ENCODE data around the gene SIX5. TPM values are rescaled to one million over a fixed set of nuclear protein-coding genes. Genes with fewer than 3 reads are reported as not detected.

The SIX5 gene
- total RNA-seq (2014; rRNA removed; shearing (Covaris generic)) (9.4 and 10.2 TPM in 2 replicates), total RNA-seq (2022) (15.2 and 18.6 TPM in 2 replicates), Bru-seq, nascent RNA (percentile 35 among the genes with signal in this experiment), BruChase-seq, experiment 1, labeled RNA remaining after a 6-hour chase (percentile 43 among the genes with signal in this experiment), BruChase-seq, experiment 2, labeled RNA remaining after a 2-hour chase (percentile 44 among the genes with signal in this experiment)
- long read RNA-seq, transcript SIX5-205 (3 exons, 2,943 nt) = major isoform, 7 of 16 reads
- long read RNA-seq, partial matches to known transcripts = 1 of 16 reads
- long read RNA-seq, other reads (novel, unspliced or antisense) = 8 of 16 reads

GRCh38 chr19:45768984-45769782, at the start of gene SIX5:
Gene SIX5, minus strand, starts transcription at chr19:45769252. Its CDS starts 408 bp downstream, at chr19:45768844.
- H3K4me2 ChIP-seq (ENCODE audit: low read length) = peak within 1 kb of the TSS; percentile 100
- H3K27ac ChIP-seq (ENCODE audit: low read depth, low read length, poor library complexity, severe bottlenecking) = peak within 1 kb of the TSS; percentile 71
- H3K9me3 ChIP-seq (ENCODE audit: low read length) = no peaks in the 10 kb centered on the region
- DNase-seq (ENCODE audit: low spot score) = peak; percentile 99
- ChIA-PET POLR2A (interaction anchor here (0.5 to 1.3 kb wide), 8 partner anchors 34 to 206 kb away, joined by 3 to 4 read pairs (median 3); partner anchors contain the start of gene SYMPK), CTCF (ENCODE audit: unreplicated experiment) (interaction anchor here (0.6 to 1.3 kb wide), 5 partner anchors 10 to 435 kb away, joined by 3 to 5 read pairs (median 3); no protein-coding TSS in a partner anchor)
- no peaks in the 10 kb centered on the region for H3K9me2 ChIP-seq (ENCODE audit: insufficient read depth, low read length)
- intact Hi-C loops (cut with micrococcal nuclease; ENCODE audit: unreplicated experiment) = loop anchor here (1.0 kb wide), 1 partner anchor 63 kb away; no protein-coding TSS in a partner anchor
- TF ChIP-seq CTCF (conservative IDR thresholded peaks at IDR 0.05; ENCODE audit: low read length) (no peak), EZH2phosphoT487 (IDR thresholded peaks at IDR 0.05; ENCODE audit: borderline replicate concordance, low read depth, low read length) (no peak)
- no peaks in the 10 kb centered on the region for H3K36me3 ChIP-seq (ENCODE audit: insufficient read depth, low read length)
- BruUV-seq (replicated peaks) = no TSS peak
- no peaks in the 10 kb centered on the region for H3K79me2 ChIP-seq (ENCODE audit: insufficient read depth, low read depth, low read length)
- peak within 1 kb of the TSS; percentile 87 for H2AFZ ChIP-seq (ENCODE audit: low read length)
- H3K4me1 ChIP-seq (ENCODE audit: insufficient read depth, low read length, poor library complexity, severe bottlenecking) = peaks cover 33% of the 10 kb centered on the region
- H4K20me1 ChIP-seq (ENCODE audit: insufficient read depth, low read length) = no peaks in the 10 kb centered on the region
- H3K4me3 ChIP-seq (ENCODE audit: low read depth, low read length, poor library complexity, severe bottlenecking) = peak within 1 kb of the TSS; percentile 93

- no peaks in the 10 kb centered on the region for H4K20me1 ChIP-seq (ENCODE audit: insufficient read depth, low read length)
Measured at GRCh38 chr19:45817725-45818301, 48.8 kb upstream of the SIX5 start.

More at GRCh38 chr19:45817725-45818301, 48.8 kb upstream of the SIX5 start:
- Histone ChIP-seq H3K4me3 (ENCODE audit: low read depth, low read length, poor library complexity, severe bottlenecking) (no peak overlapping the region), H3K9me3 (ENCODE audit: low read length) (no peaks in the 10 kb centered on the region), H3K27ac (ENCODE audit: low read depth, low read length, poor library complexity, severe bottlenecking) (no peak overlapping the region), H3K9me2 (ENCODE audit: insufficient read depth, low read length) (no peaks in the 10 kb centered on the region), H2AFZ (ENCODE audit: low read length) (no peak overlapping the region), H3K4me1 (ENCODE audit: insufficient read depth, low read length, poor library complexity, severe bottlenecking) (peaks cover 5% of the 10 kb centered on the region), H3K4me2 (ENCODE audit: low read length) (no peak overlapping the region), H3K79me2 (ENCODE audit: insufficient read depth, low read depth, low read length) (no peaks in the 10 kb centered on the region), H3K36me3 (ENCODE audit: insufficient read depth, low read length) (peaks cover 51% of the 10 kb centered on the region)
- POLR2A ChIA-PET = no interaction called here
- CTCF ChIA-PET (ENCODE audit: unreplicated experiment) = interaction anchor here (1.1 kb wide), 1 partner anchor 43 kb away, joined by 3 read pairs; no protein-coding TSS in a partner anchor
- TF ChIP-seq EZH2phosphoT487 (IDR thresholded peaks at IDR 0.05; ENCODE audit: borderline replicate concordance, low read depth, low read length) (no peak), CTCF (conservative IDR thresholded peaks at IDR 0.05; ENCODE audit: low read length) (no peak)
- intact Hi-C loops (cut with micrococcal nuclease; ENCODE audit: unreplicated experiment) = loop anchor here (1.0 kb wide), 1 partner anchor 65 kb away; no protein-coding TSS in a partner anchor
- no peak for DNase-seq (ENCODE audit: low spot score)
- BruUV-seq (replicated peaks) = no TSS peak
